ENCODE results near the gene ONECUT3.

The ONECUT3 gene

GRCh38 chr19:1763648-1764639, 10.6 kb downstream of the ONECUT3 start:
- no peak overlapping the region for H2BK12ac ChIP-seq (ENCODE audit: low read length in 2 of 2)
- H3K9ac ChIP-seq (ENCODE audit: low read length): no peak overlapping the region
- H3K4me1 ChIP-seq (ENCODE audit: control insufficient read depth, insufficient read depth, low read depth, low read length): peaks cover 2% of the 10 kb centered on the region
- H3K36me3 ChIP-seq (ENCODE audit: control insufficient read depth in 1 of 2, insufficient read depth in 2 of 2, low read depth in 1 of 2, low read length in 2 of 2): no peaks in the 10 kb centered on the region
- no peak overlapping the region for H3K14ac ChIP-seq (ENCODE audit: low read length in 2 of 2)
- H2AK5ac ChIP-seq (ENCODE audit: low read length, severe bottlenecking): no peak overlapping the region
- no peak overlapping the region for H3K23ac ChIP-seq (ENCODE audit: low read length in 2 of 2)
- peaks cover 94 to 100% of the 10 kb centered on the region in 2 experiments for H3K27me3 ChIP-seq (ENCODE audit: control insufficient read depth in 1 of 2, insufficient read depth in 1 of 2, low read length in 2 of 2)
- WGBS: 22% methylated on average over 38 of the region's 39 CpGs
- no peaks in the 10 kb centered on the region for H3K9me3 ChIP-seq (ENCODE audit: control insufficient read depth, low read length)
- no peak overlapping the region for H3K18ac ChIP-seq (ENCODE audit: low read depth in 1 of 2, low read length in 2 of 2)
- no peak overlapping the region for H2BK5ac ChIP-seq (ENCODE audit: low read depth, low read length, poor library complexity, severe bottlenecking)
- no peak overlapping the region for H4K91ac ChIP-seq (ENCODE audit: low read length)
- H2BK120ac ChIP-seq (ENCODE audit: low read depth, low read length): no peak overlapping the region
- H2AFZ ChIP-seq (ENCODE audit: low read depth, low read length): no peak overlapping the region
- no peak for DNase-seq
- no peak overlapping the region for H3K4ac ChIP-seq (ENCODE audit: low read depth in 1 of 2, low read length in 2 of 2)
- H3K4me2 ChIP-seq (ENCODE audit: low read length, poor library complexity, severe bottlenecking): no peak overlapping the region
- H4K8ac ChIP-seq (ENCODE audit: low read length): no peak overlapping the region
- no peak overlapping the region for H3K27ac ChIP-seq (ENCODE audit: low read length, poor library complexity, severe bottlenecking)
- H3K79me1 ChIP-seq (replicated peaks; ENCODE audit: low read length, poor library complexity, severe bottlenecking): no peaks in the 10 kb centered on the region
- no peak overlapping the region for H2BK15ac ChIP-seq (ENCODE audit: low read depth, poor library complexity, severe bottlenecking)
- H3K4me3 ChIP-seq (ENCODE audit: insufficient read depth in 1 of 2, low read depth in 1 of 2, low read length in 2 of 2): no peak overlapping the region

DNA sequence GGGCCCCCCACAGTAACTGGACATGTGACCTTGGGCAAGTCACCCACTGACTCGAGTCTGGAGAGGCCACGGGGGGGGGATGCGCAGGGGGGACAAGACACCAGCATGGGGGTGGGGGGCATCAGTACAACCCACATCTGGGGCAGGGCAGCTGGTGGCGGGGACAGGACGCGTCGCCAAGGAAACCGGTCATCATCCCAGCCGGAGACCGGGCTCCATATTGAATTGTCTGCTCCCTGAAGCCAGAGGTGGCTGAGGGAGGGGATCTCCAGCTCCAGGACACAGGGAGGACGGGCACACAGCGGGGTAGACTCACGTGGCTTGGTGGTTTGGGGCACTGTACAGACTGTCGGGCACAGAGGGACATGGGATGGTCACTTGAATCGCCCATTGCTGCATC, 11.4 kb downstream of the ONECUT3 start:
- peaks cover 2% of the 10 kb centered on the region for H3K4me1 ChIP-seq (ENCODE audit: control insufficient read depth, insufficient read depth, low read depth, low read length)
- H4K91ac ChIP-seq (ENCODE audit: low read length): no peak overlapping the region
- H3K27me3 ChIP-seq (ENCODE audit: control insufficient read depth in 1 of 2, insufficient read depth in 1 of 2, low read length in 2 of 2): peaks cover 93 to 96% of the 10 kb centered on the region in 2 experiments
- H3K18ac ChIP-seq (ENCODE audit: low read depth in 1 of 2, low read length in 2 of 2): no peak overlapping the region
- H2AFZ ChIP-seq (ENCODE audit: low read depth, low read length): no peak overlapping the region
- H3K14ac ChIP-seq (ENCODE audit: low read length in 2 of 2): no peak overlapping the region
- H2BK12ac ChIP-seq (ENCODE audit: low read length in 2 of 2): no peak overlapping the region
- no peak overlapping the region for H2BK120ac ChIP-seq (ENCODE audit: low read depth, low read length)
- no peak for DNase-seq
- no peak overlapping the region for H3K9ac ChIP-seq (ENCODE audit: low read length)
- H3K23ac ChIP-seq (ENCODE audit: low read length in 2 of 2): no peak overlapping the region
- no peak overlapping the region for H3K4me3 ChIP-seq (ENCODE audit: insufficient read depth in 1 of 2, low read depth in 1 of 2, low read length in 2 of 2)
- H2BK15ac ChIP-seq (ENCODE audit: low read depth, poor library complexity, severe bottlenecking): no peak overlapping the region
- no peaks in the 10 kb centered on the region for H3K36me3 ChIP-seq (ENCODE audit: control insufficient read depth in 1 of 2, insufficient read depth in 2 of 2, low read depth in 1 of 2, low read length in 2 of 2)
- no peak overlapping the region for H4K8ac ChIP-seq (ENCODE audit: low read length)
- no peaks in the 10 kb centered on the region for H3K79me1 ChIP-seq (replicated peaks; ENCODE audit: low read length, poor library complexity, severe bottlenecking)
- H2AK5ac ChIP-seq (ENCODE audit: low read length, severe bottlenecking): no peak overlapping the region
- WGBS: 27% methylated on average over 15 of the region's 15 CpGs
- H2BK5ac ChIP-seq (ENCODE audit: low read depth, low read length, poor library complexity, severe bottlenecking): no peak overlapping the region
- H3K4me2 ChIP-seq (ENCODE audit: low read length, poor library complexity, severe bottlenecking): no peak overlapping the region
- H3K27ac ChIP-seq (ENCODE audit: low read length, poor library complexity, severe bottlenecking): no peak overlapping the region
- H3K9me3 ChIP-seq (ENCODE audit: control insufficient read depth, low read length): no peaks in the 10 kb centered on the region
- no peak overlapping the region for H3K4ac ChIP-seq (ENCODE audit: low read depth in 1 of 2, low read length in 2 of 2)

DNA sequence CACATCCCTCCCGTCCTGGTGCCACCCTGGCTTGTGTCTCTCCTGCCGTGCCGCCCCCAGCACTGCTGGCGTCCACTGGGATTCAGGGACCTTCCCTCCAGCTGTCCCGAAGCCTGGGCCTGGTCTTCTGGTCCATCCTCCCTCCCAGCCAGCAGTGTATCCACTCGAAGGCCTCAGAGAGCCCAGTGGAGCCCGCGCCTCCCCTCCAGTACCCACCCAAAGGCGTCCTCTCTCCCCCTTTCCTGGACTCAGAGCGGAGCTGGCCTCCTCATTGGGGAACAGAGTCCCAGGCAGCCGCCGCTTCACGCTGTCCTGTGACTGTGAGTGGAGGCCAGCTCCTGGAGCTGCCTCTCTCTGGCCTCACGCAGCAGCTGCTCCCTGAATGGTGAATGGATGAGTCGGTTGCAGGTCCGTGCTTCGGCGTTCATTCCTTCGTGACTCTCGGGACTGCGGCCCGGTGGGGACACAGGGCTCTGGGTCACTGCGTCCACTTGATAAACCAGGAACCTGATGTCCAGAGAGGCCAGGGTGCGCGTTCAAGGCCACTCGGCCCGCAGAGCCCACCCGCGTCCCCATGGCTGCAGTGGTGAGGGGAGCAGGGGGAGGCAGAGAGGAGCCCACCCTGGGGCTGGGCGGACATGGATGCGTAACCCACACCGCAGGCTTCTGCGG, 12.1 kb downstream of the ONECUT3 start:
- no peak overlapping the region for H4K8ac ChIP-seq (ENCODE audit: low read length)
- no peak overlapping the region for H3K27ac ChIP-seq (ENCODE audit: low read length, poor library complexity, severe bottlenecking)
- H2BK12ac ChIP-seq (ENCODE audit: low read length in 2 of 2): no peak overlapping the region
- no peak overlapping the region for H3K23ac ChIP-seq (ENCODE audit: low read length in 2 of 2)
- peaks cover under 1% of the 10 kb centered on the region for H3K9me3 ChIP-seq (ENCODE audit: control insufficient read depth, low read length)
- no peak overlapping the region for H2BK120ac ChIP-seq (ENCODE audit: low read depth, low read length)
- H3K4me1 ChIP-seq (ENCODE audit: control insufficient read depth, insufficient read depth, low read depth, low read length): peaks cover 2% of the 10 kb centered on the region
- H3K36me3 ChIP-seq (ENCODE audit: control insufficient read depth in 1 of 2, insufficient read depth in 2 of 2, low read depth in 1 of 2, low read length in 2 of 2): no peaks in the 10 kb centered on the region
- H3K9ac ChIP-seq (ENCODE audit: low read length): no peak overlapping the region
- no peak overlapping the region for H3K4ac ChIP-seq (ENCODE audit: low read depth in 1 of 2, low read length in 2 of 2)
- no peak overlapping the region for H3K4me2 ChIP-seq (ENCODE audit: low read length, poor library complexity, severe bottlenecking)
- no peak overlapping the region for H2BK15ac ChIP-seq (ENCODE audit: low read depth, poor library complexity, severe bottlenecking)
- H3K18ac ChIP-seq (ENCODE audit: low read depth in 1 of 2, low read length in 2 of 2): no peak overlapping the region
- no peak overlapping the region for H2AFZ ChIP-seq (ENCODE audit: low read depth, low read length)
- H3K14ac ChIP-seq (ENCODE audit: low read length in 2 of 2): no peak overlapping the region
- no peaks in the 10 kb centered on the region for H3K79me1 ChIP-seq (replicated peaks; ENCODE audit: low read length, poor library complexity, severe bottlenecking)
- no peak overlapping the region for H3K4me3 ChIP-seq (ENCODE audit: insufficient read depth in 1 of 2, low read depth in 1 of 2, low read length in 2 of 2)
- H3K27me3 ChIP-seq (ENCODE audit: control insufficient read depth in 1 of 2, insufficient read depth in 1 of 2, low read length in 2 of 2): peaks cover 90 to 92% of the 10 kb centered on the region in 2 experiments
- no peak for DNase-seq
- 37% methylated on average over 33 of the region's 33 CpGs for WGBS
- no peak overlapping the region for H2BK5ac ChIP-seq (ENCODE audit: low read depth, low read length, poor library complexity, severe bottlenecking)
- no peak overlapping the region for H4K91ac ChIP-seq (ENCODE audit: low read length)
- H2AK5ac ChIP-seq (ENCODE audit: low read length, severe bottlenecking): no peak overlapping the region
